ENCODE results near the gene IQCN.

IQCN gene

DNA sequence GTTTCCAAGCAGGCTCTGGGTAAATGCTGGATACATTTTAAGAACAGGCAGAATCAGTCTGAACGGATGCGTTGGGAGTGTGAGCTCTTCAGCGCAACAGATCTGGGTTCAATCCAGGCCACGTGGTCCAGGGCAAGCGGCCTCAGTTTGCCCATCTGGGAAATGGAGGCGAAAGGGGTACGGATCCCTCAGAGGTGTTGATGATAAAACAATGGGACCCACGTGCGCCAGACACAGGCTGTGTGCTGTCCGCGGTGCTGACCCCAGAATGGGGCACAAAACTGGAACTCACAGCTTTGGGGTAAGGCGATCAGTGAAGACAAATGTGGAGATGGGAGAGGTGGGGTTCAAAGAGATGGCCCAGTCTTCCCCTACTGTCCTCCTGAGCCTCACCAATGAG is 34.9 kb downstream of the IQCN start:
- ChIA-PET CTCF (interaction anchor here (0.7 to 2.9 kb wide), 2 partner anchors 9 to 12 kb away, joined by 3 to 12 read pairs; no protein-coding TSS in a partner anchor), POLR2A (no interaction called here)
- H3K9me3 ChIP-seq (ENCODE audit: control insufficient read depth, insufficient read depth, low read depth, low read length), result no peaks in the 10 kb centered on the region
- no peak overlapping the region for H3K27ac ChIP-seq (ENCODE audit: extremely low read depth, low read depth, low read length)
- H3K36me3 ChIP-seq (ENCODE audit: control insufficient read depth in 2 of 2, insufficient read depth in 1 of 2, low read length in 2 of 2), result no peaks in the 10 kb centered on the region
- TF ChIP-seq, protein P1, sequence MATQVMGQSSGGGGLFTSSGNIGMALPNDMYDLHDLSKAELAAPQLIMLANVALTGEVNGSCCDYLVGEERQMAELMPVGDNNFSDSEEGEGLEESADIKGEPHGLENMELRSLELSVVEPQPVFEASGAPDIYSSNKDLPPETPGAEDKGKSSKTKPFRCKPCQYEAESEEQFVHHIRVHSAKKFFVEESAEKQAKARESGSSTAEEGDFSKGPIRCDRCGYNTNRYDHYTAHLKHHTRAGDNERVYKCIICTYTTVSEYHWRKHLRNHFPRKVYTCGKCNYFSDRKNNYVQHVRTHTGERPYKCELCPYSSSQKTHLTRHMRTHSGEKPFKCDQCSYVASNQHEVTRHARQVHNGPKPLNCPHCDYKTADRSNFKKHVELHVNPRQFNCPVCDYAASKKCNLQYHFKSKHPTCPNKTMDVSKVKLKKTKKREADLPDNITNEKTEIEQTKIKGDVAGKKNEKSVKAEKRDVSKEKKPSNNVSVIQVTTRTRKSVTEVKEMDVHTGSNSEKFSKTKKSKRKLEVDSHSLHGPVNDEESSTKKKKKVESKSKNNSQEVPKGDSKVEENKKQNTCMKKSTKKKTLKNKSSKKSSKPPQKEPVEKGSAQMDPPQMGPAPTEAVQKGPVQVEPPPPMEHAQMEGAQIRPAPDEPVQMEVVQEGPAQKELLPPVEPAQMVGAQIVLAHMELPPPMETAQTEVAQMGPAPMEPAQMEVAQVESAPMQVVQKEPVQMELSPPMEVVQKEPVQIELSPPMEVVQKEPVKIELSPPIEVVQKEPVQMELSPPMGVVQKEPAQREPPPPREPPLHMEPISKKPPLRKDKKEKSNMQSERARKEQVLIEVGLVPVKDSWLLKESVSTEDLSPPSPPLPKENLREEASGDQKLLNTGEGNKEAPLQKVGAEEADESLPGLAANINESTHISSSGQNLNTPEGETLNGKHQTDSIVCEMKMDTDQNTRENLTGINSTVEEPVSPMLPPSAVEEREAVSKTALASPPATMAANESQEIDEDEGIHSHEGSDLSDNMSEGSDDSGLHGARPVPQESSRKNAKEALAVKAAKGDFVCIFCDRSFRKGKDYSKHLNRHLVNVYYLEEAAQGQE (tag by site-specific recombination; IDR thresholded peaks at IDR 0.05), result peak; percentile 97
- peak; percentile 86; the same call in 1 of the 2 replicates for TF ChIP-seq ZNF664 (tag by site-specific recombination; IDR thresholded peaks at IDR 0.05)
- no peak for TF ChIP-seq TRIM28 (IDR thresholded peaks at IDR 0.05; ENCODE audit: borderline replicate concordance, low read length)
- H3K4me1 ChIP-seq (ENCODE audit: control insufficient read depth, insufficient read depth, low read length), result no peaks in the 10 kb centered on the region
- H3K4me3 ChIP-seq (ENCODE audit: low read depth, low read length), result no peak overlapping the region

DNA sequence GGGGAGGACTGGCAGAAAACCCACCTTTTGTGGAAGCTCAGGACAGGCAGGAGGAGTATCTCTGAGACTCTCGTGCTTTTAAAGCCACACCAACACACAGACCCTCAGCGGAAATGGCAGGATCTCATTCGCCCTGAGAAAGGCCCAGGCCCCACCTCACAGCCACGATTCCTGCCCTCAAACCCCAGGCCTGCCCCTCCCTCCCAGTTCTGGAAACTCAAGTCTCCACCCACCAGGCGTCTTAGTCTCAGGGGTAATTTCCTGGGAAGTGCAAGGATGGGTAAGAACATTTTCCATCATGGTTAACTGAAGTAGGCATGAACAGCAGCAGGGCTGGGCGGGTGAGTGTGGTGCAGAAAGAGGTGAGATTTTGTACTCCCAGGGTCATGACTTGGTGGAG is 40.1 kb downstream of the IQCN start:
- H3K27ac ChIP-seq (ENCODE audit: extremely low read depth, low read depth, low read length), result no peak overlapping the region
- no peaks in the 10 kb centered on the region for H3K4me1 ChIP-seq (ENCODE audit: control insufficient read depth, insufficient read depth, low read length)
- no peaks in the 10 kb centered on the region for H3K36me3 ChIP-seq (ENCODE audit: control insufficient read depth in 2 of 2, insufficient read depth in 1 of 2, low read length in 2 of 2)
- POLR2A ChIA-PET, result interaction anchor here (0.9 kb wide), 1 partner anchor 12 kb away, joined by 5 read pairs; no protein-coding TSS in a partner anchor
- CTCF ChIA-PET, result no interaction called here
- TF ChIP-seq MYNN (tag by site-specific recombination; IDR thresholded peaks at IDR 0.05; ENCODE audit: borderline replicate concordance) (no peak), ZNF16 (tag by site-specific recombination; IDR thresholded peaks at IDR 0.05; ENCODE audit: low read depth) (no peak), PBX3 (CRISPR knock-in tag; IDR thresholded peaks at IDR 0.05) (no peak), OVOL3 (tag by site-specific recombination; IDR thresholded peaks at IDR 0.05) (no peak), ZNF660 (tag by site-specific recombination; IDR thresholded peaks at IDR 0.05) (no peak), ZNF223 (tag by site-specific recombination; IDR thresholded peaks at IDR 0.05) (no peak), YY2 (tag by site-specific recombination; IDR thresholded peaks at IDR 0.05) (no peak), SP3 (tag by site-specific recombination; IDR thresholded peaks at IDR 0.05) (no peak), ZNF558 (tag by site-specific recombination; IDR thresholded peaks at IDR 0.05) (no peak), ZFP3 (tag by site-specific recombination; IDR thresholded peaks at IDR 0.05; ENCODE audit: low read depth) (no peak), ZNF792 (tag by site-specific recombination; IDR thresholded peaks at IDR 0.05) (no peak), ZNF488 (tag by site-specific recombination; IDR thresholded peaks at IDR 0.05) (no peak), HOXA7 (CRISPR knock-in tag; IDR thresholded peaks at IDR 0.05; ENCODE audit: borderline replicate concordance) (no peak)
- TF ChIP-seq, protein P2, sequence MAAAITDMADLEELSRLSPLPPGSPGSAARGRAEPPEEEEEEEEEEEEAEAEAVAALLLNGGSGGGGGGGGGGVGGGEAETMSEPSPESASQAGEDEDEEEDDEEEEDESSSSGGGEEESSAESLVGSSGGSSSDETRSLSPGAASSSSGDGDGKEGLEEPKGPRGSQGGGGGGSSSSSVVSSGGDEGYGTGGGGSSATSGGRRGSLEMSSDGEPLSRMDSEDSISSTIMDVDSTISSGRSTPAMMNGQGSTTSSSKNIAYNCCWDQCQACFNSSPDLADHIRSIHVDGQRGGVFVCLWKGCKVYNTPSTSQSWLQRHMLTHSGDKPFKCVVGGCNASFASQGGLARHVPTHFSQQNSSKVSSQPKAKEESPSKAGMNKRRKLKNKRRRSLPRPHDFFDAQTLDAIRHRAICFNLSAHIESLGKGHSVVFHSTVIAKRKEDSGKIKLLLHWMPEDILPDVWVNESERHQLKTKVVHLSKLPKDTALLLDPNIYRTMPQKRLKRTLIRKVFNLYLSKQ (tag by site-specific recombination; IDR thresholded peaks at IDR 0.05; ENCODE audit: borderline replicate concordance), result no peak
- TF ChIP-seq, protein P3, sequence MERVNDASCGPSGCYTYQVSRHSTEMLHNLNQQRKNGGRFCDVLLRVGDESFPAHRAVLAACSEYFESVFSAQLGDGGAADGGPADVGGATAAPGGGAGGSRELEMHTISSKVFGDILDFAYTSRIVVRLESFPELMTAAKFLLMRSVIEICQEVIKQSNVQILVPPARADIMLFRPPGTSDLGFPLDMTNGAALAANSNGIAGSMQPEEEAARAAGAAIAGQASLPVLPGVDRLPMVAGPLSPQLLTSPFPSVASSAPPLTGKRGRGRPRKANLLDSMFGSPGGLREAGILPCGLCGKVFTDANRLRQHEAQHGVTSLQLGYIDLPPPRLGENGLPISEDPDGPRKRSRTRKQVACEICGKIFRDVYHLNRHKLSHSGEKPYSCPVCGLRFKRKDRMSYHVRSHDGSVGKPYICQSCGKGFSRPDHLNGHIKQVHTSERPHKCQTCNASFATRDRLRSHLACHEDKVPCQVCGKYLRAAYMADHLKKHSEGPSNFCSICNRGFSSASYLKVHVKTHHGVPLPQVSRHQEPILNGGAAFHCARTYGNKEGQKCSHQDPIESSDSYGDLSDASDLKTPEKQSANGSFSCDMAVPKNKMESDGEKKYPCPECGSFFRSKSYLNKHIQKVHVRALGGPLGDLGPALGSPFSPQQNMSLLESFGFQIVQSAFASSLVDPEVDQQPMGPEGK (tag by site-specific recombination; IDR thresholded peaks at IDR 0.05), result no peak
- TF ChIP-seq, protein P4, sequence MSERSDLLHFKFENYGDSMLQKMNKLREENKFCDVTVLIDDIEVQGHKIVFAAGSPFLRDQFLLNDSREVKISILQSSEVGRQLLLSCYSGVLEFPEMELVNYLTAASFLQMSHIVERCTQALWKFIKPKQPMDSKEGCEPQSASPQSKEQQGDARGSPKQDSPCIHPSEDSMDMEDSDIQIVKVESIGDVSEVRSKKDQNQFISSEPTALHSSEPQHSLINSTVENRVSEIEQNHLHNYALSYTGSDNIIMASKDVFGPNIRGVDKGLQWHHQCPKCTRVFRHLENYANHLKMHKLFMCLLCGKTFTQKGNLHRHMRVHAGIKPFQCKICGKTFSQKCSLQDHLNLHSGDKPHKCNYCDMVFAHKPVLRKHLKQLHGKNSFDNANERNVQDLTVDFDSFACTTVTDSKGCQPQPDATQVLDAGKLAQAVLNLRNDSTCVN (tag by site-specific recombination; optimal IDR thresholded peaks at IDR 0.05), result no peak
- no peaks in the 10 kb centered on the region for H3K9me3 ChIP-seq (ENCODE audit: control insufficient read depth, insufficient read depth, low read depth, low read length)
- no peak overlapping the region for H3K4me3 ChIP-seq (ENCODE audit: low read depth, low read length)
